ENCODE results near the gene CDKN1B.
A peak's percentile ranks its signal among the peaks of the same experiment; 100 is the strongest.

Gene CDKN1B

DNA sequence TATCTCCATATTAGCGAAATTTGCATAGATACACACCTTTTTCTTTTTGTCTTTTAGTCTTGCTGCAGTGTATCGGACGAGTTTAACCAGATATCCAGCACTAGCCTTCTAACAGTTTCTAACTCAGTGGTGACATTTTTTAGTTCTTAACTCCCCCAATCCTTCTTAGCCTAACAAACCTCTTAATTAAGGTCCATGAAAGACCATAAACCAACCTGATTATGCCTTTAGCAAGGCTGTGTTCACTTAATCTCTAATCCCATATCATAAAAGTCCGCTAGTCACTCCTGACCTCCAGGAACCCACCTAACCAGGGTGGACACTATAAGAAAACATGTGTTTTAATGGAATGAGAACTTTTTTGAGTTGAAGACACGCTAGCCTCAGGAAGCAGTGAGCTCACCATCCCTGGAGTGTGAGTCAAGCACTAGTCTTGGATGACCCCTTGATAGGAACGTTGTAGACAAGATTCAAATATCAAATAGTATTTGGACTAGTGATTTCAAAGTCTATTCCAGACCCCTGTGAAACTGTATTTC is 9.5 kb downstream of the CDKN1B start:
- peak; percentile 70 for DNase-seq (ENCODE audit: low read depth)
- H3K4me3 ChIP-seq (replicated peaks; ENCODE audit: low read depth, low read length): peak overlapping the region; percentile 72
- TF ChIP-seq, protein P1, sequence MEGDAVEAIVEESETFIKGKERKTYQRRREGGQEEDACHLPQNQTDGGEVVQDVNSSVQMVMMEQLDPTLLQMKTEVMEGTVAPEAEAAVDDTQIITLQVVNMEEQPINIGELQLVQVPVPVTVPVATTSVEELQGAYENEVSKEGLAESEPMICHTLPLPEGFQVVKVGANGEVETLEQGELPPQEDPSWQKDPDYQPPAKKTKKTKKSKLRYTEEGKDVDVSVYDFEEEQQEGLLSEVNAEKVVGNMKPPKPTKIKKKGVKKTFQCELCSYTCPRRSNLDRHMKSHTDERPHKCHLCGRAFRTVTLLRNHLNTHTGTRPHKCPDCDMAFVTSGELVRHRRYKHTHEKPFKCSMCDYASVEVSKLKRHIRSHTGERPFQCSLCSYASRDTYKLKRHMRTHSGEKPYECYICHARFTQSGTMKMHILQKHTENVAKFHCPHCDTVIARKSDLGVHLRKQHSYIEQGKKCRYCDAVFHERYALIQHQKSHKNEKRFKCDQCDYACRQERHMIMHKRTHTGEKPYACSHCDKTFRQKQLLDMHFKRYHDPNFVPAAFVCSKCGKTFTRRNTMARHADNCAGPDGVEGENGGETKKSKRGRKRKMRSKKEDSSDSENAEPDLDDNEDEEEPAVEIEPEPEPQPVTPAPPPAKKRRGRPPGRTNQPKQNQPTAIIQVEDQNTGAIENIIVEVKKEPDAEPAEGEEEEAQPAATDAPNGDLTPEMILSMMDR (IDR thresholded peaks at IDR 0.05; ENCODE audit: low read length, missing control alignments): no peak

DNA sequence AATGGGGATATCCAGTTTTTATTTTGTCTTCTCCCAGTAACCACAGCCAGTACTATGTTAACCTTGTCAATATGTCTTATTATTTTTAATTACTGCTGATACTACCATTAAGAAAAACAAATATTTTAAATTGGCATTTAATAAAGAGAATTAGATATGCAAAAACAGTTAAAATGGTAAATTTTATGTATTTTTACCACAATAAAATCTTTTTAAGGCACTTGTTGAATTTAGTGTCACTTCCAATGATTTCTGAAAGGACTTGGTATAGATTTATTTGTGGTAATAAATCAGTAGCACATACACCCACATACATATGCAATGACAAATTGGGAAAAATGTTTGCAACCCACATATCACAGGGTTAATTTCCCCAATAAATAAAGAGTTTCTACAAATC is 14.0 kb downstream of the CDKN1B start:
- no peak for DNase-seq (ENCODE audit: low read depth)
- TF ChIP-seq, protein P1 (IDR thresholded peaks at IDR 0.05; ENCODE audit: low read length, missing control alignments): no peak
- no peak overlapping the region for H3K4me3 ChIP-seq (replicated peaks; ENCODE audit: low read depth, low read length)

DNA sequence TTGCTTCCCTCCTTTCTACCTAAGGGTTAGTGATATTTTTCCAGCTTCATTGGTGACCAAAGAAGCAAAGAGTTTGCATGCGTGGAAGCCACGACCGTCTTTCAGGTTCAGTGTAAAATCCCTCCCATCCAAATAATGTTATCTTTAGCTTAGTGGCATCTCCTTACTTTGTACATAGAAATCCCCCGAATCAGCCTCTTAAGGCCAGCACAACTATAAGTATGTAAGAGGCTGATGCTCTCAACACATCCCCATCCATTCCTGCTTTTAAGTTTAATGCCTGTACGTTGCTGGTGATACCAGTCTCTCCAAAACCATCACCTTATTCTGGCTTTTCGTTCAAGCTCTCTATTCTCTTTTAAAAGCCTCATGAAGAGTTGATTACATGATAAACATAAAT is 14.6 kb downstream of the CDKN1B start:
- TF ChIP-seq, protein P1 (IDR thresholded peaks at IDR 0.05; ENCODE audit: low read length, missing control alignments): no peak
- DNase-seq (ENCODE audit: low read depth): no peak
- no peak overlapping the region for H3K4me3 ChIP-seq (replicated peaks; ENCODE audit: low read depth, low read length)

DNA sequence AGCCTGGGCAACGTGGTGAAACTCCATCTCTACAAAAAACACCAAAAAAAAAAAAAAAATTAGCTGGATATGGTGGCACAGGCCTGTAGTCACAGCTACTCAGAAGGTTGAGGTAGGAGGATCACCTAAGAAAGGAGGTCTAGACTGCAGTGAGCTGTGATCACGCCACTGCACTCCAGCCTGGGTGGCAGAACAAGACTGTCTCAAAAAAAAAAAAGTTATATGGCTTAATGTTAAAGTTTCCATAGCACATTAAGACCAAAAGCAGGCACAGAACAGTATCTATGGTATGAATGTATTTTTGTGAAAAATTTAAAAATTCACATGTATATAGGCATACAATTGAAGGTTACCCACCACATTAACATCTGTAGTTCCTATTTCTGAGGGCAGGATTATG is 15.9 kb downstream of the CDKN1B start:
- TF ChIP-seq, protein P1 (IDR thresholded peaks at IDR 0.05; ENCODE audit: low read length, missing control alignments): no peak
- H3K4me3 ChIP-seq (replicated peaks; ENCODE audit: low read depth, low read length): no peak overlapping the region
- DNase-seq (ENCODE audit: low read depth): no peak

DNA sequence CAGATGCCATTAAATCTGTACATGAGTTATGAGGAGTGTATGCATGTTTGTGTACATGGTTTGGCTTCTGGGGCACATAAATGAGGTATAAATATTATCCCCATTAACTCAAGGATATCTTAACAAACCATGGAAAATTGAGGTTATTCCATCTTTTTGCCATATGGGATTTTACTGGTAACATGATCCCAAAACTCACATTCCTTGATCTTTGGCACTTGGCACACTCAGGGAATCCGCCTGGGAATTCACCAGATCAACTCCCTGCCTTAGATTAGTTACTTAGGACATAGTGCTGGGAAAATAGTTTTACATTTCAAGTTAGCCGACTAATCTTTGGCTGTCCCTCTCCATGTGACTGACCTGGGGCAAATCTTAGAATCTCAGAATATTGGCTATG is 16.9 kb downstream of the CDKN1B start:
- DNase-seq (ENCODE audit: low read depth): no peak

DNA sequence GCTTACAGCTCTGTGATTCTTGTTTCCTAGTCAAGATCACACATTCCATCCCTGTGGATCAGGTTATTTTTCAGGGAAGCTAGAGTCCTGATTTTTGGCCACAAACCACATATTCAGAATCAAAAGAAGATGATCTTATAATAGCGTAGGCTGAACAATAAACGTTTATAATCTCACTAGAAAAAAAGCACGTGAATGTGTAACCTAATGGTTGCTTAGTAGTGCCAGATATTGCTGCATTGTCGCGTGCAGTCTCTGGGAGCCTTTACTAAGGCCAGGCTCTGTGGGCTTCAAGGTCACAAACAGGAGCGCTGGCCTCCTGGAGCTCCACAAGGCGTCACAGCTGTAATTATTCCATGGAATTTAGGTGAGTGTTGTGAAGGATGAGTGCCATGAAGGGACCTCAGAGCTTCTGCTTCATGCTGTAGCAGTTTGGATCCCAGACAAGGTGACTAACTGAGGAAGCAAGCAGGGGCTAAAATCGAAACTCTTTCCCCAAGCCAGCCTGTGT is 17.4 kb downstream of the CDKN1B start:
- DNase-seq (ENCODE audit: low read depth): no peak
- no peak overlapping the region for H3K4me3 ChIP-seq (replicated peaks; ENCODE audit: low read depth, low read length)
- TF ChIP-seq, protein P1 (IDR thresholded peaks at IDR 0.05; ENCODE audit: low read length, missing control alignments): no peak

More for the DNA sequence above, 16.9 kb downstream of the CDKN1B start:
- TF ChIP-seq, protein P1 (IDR thresholded peaks at IDR 0.05; ENCODE audit: low read length, missing control alignments): no peak
- H3K4me3 ChIP-seq (replicated peaks; ENCODE audit: low read depth, low read length): no peak overlapping the region

DNA sequence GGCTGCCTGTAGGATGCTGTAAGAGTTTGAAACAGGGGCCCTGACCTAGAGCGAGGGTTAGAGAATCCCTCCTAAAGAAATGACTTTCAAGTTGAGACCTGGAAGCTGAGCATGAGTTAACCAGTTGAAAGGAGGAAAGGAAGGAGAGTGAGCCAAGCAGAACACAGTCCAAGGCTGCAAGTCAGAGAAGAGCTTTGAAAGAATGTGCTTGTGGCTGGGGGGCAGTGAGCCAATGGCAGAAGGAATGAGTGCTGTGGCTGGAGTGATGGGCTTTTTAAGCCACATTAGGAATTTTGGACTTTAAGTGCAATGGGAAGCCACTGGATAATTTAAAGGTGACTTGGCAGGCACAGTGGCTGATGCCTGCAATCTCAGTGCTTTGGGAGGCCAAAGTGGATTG is 18.1 kb downstream of the CDKN1B start:
- TF ChIP-seq, protein P1 (IDR thresholded peaks at IDR 0.05; ENCODE audit: low read length, missing control alignments): no peak
- H3K4me3 ChIP-seq (replicated peaks; ENCODE audit: low read depth, low read length): no peak overlapping the region
- DNase-seq (ENCODE audit: low read depth): no peak
